Activated CD4-positive, alpha-beta memory T cell treated with anti-CD3 and anti-CD28 coated beads for 36 hours (primary cell): ENCODE results near the gene PTPRN2. TPM values are rescaled to one million over a fixed set of nuclear protein-coding genes. Genes with fewer than 3 reads are reported as not detected.
"Not testable (repeated sequence)": the region's sequence is repeated elsewhere in the genome, so short reads cannot be mapped to it uniquely, and the experiment has no call there.

Source experiments
- CTCF ChIA-PET: fragments of 350-600 bp; sonication (Branson Sonifier 250); formaldehyde crosslinking; loops from one replicate; lab custom pipeline; 2021; ENCODE audit warnings: antibody characterized with exemption, inconsistent platforms; lab: Charles Lee
- POLR2A ChIA-PET: fragments of 350-600 bp; sonication (Branson Sonifier 250); formaldehyde crosslinking; loops from one replicate; lab custom pipeline; 2021; ENCODE audit warnings: antibody characterized with exemption; lab: Charles Lee
- DNase-seq: peaks from one replicate; pipeline ENCODE4 v3.0.0-alpha.2; 2020
- H3K27ac Mint-ChIP-seq: one replicate; pipeline ENCODE4 v1.8.0; 2021; ENCODE audit warnings: mixed read lengths
- H3K27me3 Mint-ChIP-seq: one replicate; pipeline ENCODE4 v1.8.0; 2021; ENCODE audit warnings: mixed read lengths
- H3K36me3 Mint-ChIP-seq: one replicate; pipeline ENCODE4 v1.8.0; 2021; ENCODE audit warnings: mixed read lengths
- H3K4me1 Mint-ChIP-seq: one replicate; pipeline ENCODE4 v1.8.0; 2021; ENCODE audit warnings: low read depth, mixed read lengths
- H3K4me3 Mint-ChIP-seq: one replicate; pipeline ENCODE4 v1.8.0; 2021; ENCODE audit warnings: mild to moderate bottlenecking, mixed read lengths
- H3K9me3 Mint-ChIP-seq: one replicate; pipeline ENCODE4 v1.8.0; 2021; ENCODE audit warnings: mixed read lengths
- intact Hi-C: fragments of 100-400 bp; cut with micrococcal nuclease; formaldehyde crosslinking; loops from one replicate; pipeline ENCODE4 v1.15.1; 2023
- total RNA-seq, 2 experiments: library from RNA; stranded (reverse); gene quantifications; one replicate each; pipeline ENCODE4 v1.2.3, GENCODE V29; 2021

PTPRN2 gene
- total RNA-seq, 2 experiments from 2014 or later, result 0.51 to 0.64 TPM

DNA sequence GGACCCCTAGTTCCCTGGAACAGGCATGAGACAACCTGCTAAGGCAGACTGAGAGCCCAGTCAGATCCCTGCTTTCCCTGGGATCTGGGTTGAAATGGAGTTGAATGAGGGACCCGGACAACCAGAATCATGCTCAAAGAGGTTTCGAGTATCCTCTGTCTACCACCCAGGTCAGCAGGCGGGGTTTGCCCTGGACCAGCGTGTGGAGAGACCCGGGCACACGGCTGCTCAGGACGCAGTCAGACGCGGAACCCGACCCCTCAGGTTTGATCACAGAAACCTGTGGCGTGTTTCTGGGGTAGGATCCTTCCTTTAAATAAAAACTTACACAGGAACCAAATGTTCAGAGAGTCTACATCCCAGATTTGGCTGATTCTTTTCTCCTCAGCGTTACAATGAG, 330.6 kb downstream of the PTPRN2 start:
- intact Hi-C loops, result no loop called here
- no peaks in the 10 kb centered on the region for H3K27me3 Mint-ChIP-seq

DNA sequence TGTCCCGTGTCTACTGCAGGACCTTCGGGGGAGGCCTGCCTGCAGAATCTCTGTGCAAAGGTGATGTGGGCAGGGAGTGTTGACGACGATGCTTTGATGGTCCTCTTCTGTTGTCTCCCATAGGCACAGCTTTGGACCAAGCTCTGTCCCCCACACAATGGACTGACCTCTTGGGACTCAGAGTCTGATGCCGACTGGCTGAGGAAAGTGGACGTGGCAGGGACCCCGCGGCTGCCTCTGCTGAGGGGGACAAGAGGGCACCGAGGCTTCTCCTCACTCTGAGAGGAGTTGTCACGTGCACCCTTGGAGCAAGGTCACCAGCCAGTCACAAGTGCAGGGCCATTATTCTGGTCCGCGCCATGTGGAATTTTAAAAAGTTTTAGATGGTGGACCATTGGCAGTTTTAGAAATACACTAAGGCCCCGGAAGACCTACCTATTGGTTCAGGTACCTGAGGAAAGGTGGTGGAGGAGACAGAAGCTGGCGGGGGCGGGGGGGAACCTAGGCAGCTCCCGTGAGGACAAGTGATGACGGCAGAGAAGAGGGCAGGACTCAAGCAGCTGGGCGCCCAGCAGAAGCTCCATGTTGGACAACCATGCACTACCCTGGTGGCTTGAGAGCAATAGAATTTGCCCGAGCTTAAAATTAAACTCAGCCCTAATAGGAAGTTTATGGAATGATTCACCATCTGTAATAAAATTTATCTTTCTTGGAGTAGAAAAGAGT, 331.4 kb downstream of the PTPRN2 start:
- intact Hi-C loops, result no loop called here
- DNase-seq, result no peak

More for the DNA sequence above, 330.6 kb downstream of the PTPRN2 start:
- DNase-seq, result no peak
- H3K9me3 Mint-ChIP-seq, result no peaks in the 10 kb centered on the region
- ChIA-PET CTCF (no interaction called here), POLR2A (no interaction called here)
- H3K4me1 Mint-ChIP-seq, result no peaks in the 10 kb centered on the region
- H3K36me3 Mint-ChIP-seq, result no peaks in the 10 kb centered on the region
- H3K4me3 Mint-ChIP-seq, result no peak overlapping the region
- H3K27ac Mint-ChIP-seq, result no peak overlapping the region

DNA sequence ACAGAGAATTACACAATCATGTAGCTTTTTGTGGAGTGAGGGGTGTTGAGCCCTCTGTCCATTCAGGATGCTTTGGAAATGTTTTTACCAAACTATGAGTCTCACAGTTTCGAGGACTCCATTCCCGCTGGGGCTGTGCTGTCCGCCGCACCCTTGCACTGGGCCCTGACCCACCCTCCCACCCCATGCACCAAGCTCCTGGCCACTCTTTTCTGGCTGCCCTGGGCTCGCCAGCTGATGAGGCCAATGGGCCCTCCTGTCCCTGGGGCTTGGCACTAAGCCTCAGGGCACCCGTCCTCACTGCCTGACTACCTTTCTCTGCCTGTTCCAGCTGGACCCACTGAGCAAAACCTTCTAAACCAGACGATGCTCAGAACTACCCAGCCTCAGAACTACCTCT, 332.1 kb downstream of the PTPRN2 start:
- intact Hi-C loops, result no loop called here
- Mint-ChIP-seq H3K27ac (no peak overlapping the region), H3K9me3 (no peaks in the 10 kb centered on the region), H3K4me1 (no peaks in the 10 kb centered on the region), H3K4me3 (no peak overlapping the region), H3K27me3 (no peaks in the 10 kb centered on the region), H3K36me3 (no peaks in the 10 kb centered on the region)
- POLR2A ChIA-PET, result interaction anchor here (0.6 kb wide), 1 partner anchor 60 kb away, joined by 4 read pairs; no protein-coding TSS in a partner anchor
- no peak for DNase-seq
- CTCF ChIA-PET, result no interaction called here

More for the DNA sequence above, 331.4 kb downstream of the PTPRN2 start:
- ChIA-PET CTCF (no interaction called here), POLR2A (interaction anchor here (0.6 kb wide), 1 partner anchor 61 kb away, joined by 4 read pairs; no protein-coding TSS in a partner anchor)
- Mint-ChIP-seq H3K36me3 (no peaks in the 10 kb centered on the region), H3K27me3 (no peaks in the 10 kb centered on the region), H3K27ac (no peak overlapping the region), H3K4me1 (no peaks in the 10 kb centered on the region), H3K4me3 (no peak overlapping the region), H3K9me3 (no peaks in the 10 kb centered on the region)

GRCh38 chr7:158255156-158255555, 332.5 kb downstream of the PTPRN2 start:
- CTCF ChIA-PET, result no interaction called here
- intact Hi-C loops, result no loop called here
- H3K4me1 Mint-ChIP-seq, result no peaks in the 10 kb centered on the region
- H3K36me3 Mint-ChIP-seq, result no peaks in the 10 kb centered on the region
- no peaks in the 10 kb centered on the region for H3K27me3 Mint-ChIP-seq
- no peak overlapping the region for H3K4me3 Mint-ChIP-seq
- no peak overlapping the region for H3K27ac Mint-ChIP-seq
- no peak for DNase-seq
- H3K9me3 Mint-ChIP-seq, result no peaks in the 10 kb centered on the region
- POLR2A ChIA-PET, result no interaction called here

GRCh38 chr7:158253670-158254045, 334.0 kb downstream of the PTPRN2 start:
- POLR2A ChIA-PET, H3K4me3 Mint-ChIP-seq, CTCF ChIA-PET, intact Hi-C loops, H3K27ac Mint-ChIP-seq, H3K36me3 Mint-ChIP-seq, H3K4me1 Mint-ChIP-seq, DNase-seq, H3K9me3 Mint-ChIP-seq, H3K27me3 Mint-ChIP-seq: not testable (repeated sequence)

- Mint-ChIP-seq H3K36me3 (no peaks in the 10 kb centered on the region), H3K27ac (no peak overlapping the region), H3K4me1 (no peaks in the 10 kb centered on the region), H3K4me3 (no peak overlapping the region), H3K27me3 (no peaks in the 10 kb centered on the region), H3K9me3 (no peaks in the 10 kb centered on the region)
- intact Hi-C loops, result no loop called here
- DNase-seq, result peak; percentile 1
- ChIA-PET POLR2A (no interaction called here), CTCF (no interaction called here)
Measured at GRCh38 chr7:158252837-158253669, 334.6 kb downstream of the PTPRN2 start.

GRCh38 chr7:158252081-158252836, 335.4 kb downstream of the PTPRN2 start:
- intact Hi-C loops, result no loop called here
- no peak for DNase-seq
- H3K27ac Mint-ChIP-seq, result no peak overlapping the region
- H3K9me3 Mint-ChIP-seq, result no peaks in the 10 kb centered on the region
- H3K36me3 Mint-ChIP-seq, result no peaks in the 10 kb centered on the region
- no peaks in the 10 kb centered on the region for H3K27me3 Mint-ChIP-seq
- H3K4me3 Mint-ChIP-seq, result no peak overlapping the region
- CTCF ChIA-PET, result no interaction called here
- POLR2A ChIA-PET, result no interaction called here
- no peaks in the 10 kb centered on the region for H3K4me1 Mint-ChIP-seq

DNA sequence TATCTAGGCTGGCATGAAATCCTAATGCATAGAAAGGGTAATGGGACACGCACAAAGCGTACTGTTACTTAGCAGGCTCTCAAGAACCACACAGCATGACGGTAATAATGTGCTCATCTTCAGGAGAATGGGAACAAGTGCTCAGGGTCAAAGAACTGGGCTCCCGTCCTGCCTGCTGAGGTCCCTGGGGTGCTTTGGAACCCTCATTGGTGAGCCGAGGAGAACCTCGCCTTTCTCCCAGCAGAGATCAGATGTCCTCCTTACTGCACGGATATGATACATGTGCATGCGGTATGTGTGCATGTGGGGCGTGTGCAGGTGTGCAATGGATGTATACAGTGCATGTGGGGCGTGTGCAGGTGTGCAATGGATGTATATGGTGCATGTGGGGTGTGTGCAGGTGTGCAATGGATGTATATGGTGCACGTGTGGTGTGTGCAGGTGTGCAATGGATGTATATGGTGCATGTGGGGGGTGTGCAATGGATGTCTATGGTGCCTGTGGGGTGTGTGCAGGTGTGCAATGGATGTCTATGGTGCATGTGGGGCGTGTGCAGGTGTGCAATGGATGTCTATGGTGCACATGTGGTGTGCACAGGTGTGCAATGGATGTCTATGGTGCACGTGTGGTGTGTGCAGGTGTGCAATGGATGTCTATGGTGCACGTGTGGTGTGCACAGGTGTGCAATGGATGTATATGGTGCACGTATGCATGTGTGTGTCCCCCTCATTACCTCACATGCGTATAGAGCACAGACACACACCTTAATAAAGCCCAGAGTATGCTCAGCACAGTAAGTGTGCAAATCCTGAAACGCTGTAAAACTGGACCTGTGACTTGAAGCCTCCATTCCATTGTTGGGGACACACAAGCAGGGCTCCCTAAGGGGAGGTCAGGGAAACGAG, 336.3 kb downstream of the PTPRN2 start:
- POLR2A ChIA-PET, result no interaction called here
- no peaks in the 10 kb centered on the region for H3K9me3 Mint-ChIP-seq
- H3K27ac Mint-ChIP-seq, result no peak overlapping the region
- no peaks in the 10 kb centered on the region for H3K27me3 Mint-ChIP-seq
- intact Hi-C loops, result no loop called here
- no peak overlapping the region for H3K4me3 Mint-ChIP-seq
- DNase-seq, result no peak
- H3K4me1 Mint-ChIP-seq, result no peaks in the 10 kb centered on the region
- CTCF ChIA-PET, result no interaction called here
- no peaks in the 10 kb centered on the region for H3K36me3 Mint-ChIP-seq

GRCh38 chr7:158249692-158250091, 337.9 kb downstream of the PTPRN2 start:
- Mint-ChIP-seq H3K27ac (no peak overlapping the region), H3K36me3 (no peaks in the 10 kb centered on the region), H3K9me3 (no peaks in the 10 kb centered on the region), H3K4me3 (no peak overlapping the region), H3K4me1 (no peaks in the 10 kb centered on the region), H3K27me3 (no peaks in the 10 kb centered on the region)
- POLR2A ChIA-PET, result no interaction called here
- CTCF ChIA-PET, result no interaction called here
- DNase-seq, result no peak
- intact Hi-C loops, result no loop called here

GRCh38 chr7:158248816-158249215, 338.8 kb downstream of the PTPRN2 start:
- H3K27me3 Mint-ChIP-seq, result no peaks in the 10 kb centered on the region
- intact Hi-C loops, result no loop called here
- ChIA-PET CTCF (no interaction called here), POLR2A (no interaction called here)
- DNase-seq, result no peak
- no peaks in the 10 kb centered on the region for H3K4me1 Mint-ChIP-seq
- no peak overlapping the region for H3K4me3 Mint-ChIP-seq
- no peak overlapping the region for H3K27ac Mint-ChIP-seq
- no peaks in the 10 kb centered on the region for H3K9me3 Mint-ChIP-seq
- no peaks in the 10 kb centered on the region for H3K36me3 Mint-ChIP-seq

DNA sequence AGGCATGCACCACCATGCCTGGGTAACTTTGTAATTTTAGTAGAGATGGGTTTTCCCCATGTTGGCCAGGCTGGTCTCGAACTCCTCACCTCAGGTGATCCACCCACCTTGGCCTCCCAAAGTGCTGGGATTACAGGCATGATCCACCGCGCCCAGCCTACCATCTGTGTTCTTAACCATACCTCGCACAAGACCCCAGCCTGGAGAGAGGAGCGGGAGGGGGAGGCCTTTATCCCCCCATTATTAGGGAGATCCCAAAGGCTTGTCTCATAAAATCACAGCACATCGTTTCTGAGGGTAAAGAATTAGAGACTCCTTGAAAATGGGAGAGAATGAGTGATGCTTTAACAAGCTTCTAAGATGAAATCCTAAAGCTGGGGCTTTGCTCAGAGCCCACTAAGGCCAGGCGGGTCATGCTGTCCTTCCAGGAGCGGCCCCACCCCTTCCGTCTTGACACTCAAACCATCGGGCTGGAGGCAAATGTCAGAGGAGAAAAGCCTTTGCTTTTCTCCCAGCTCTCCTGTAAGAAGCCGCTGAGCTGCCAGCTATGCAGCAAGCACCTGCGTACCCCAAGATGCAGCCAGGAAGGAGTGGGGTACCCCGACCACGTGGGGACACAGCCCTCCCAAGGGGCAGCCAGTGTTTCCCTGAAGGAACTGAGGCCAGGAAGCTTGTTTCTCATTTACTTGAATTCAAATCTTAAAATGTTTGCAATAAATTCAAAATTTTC, 339.7 kb downstream of the PTPRN2 start:
- no peak for DNase-seq
- CTCF ChIA-PET, result no interaction called here
- POLR2A ChIA-PET, result no interaction called here
- Mint-ChIP-seq H3K4me1 (no peaks in the 10 kb centered on the region), H3K27ac (no peak overlapping the region), H3K36me3 (no peaks in the 10 kb centered on the region), H3K27me3 (no peaks in the 10 kb centered on the region), H3K9me3 (no peaks in the 10 kb centered on the region), H3K4me3 (no peak overlapping the region)
- intact Hi-C loops, result no loop called here
